Fibroblast of lung (primary cell): ENCODE results near the gene TAMALIN. TPM values are rescaled to one million over a fixed set of nuclear protein-coding genes. Genes with fewer than 3 reads are reported as not detected.

Experiments
- DNase-seq, 2 donors: peaks; one replicate each; pipeline versions ENCODE4 v3.0.0 to v3.0.0-alpha.2; 2010; ENCODE audit warnings: low read depth in 2 of 2
- H2AFZ ChIP-seq: 2 replicates; pipeline ENCODE4 v1.5.1; 2012; ENCODE audit warnings: low read length, control low read depth, inconsistent platforms
- H3K27ac ChIP-seq: 2 replicates; pipeline ENCODE4 v1.5.1; 2011; ENCODE audit warnings: low read length, control low read depth; ENCODE audit not compliant: insufficient read depth
- H3K27me3 ChIP-seq: 2 replicates; pipeline ENCODE4 v1.5.1; 2011; ENCODE audit warnings: mild to moderate bottlenecking, low read length; ENCODE audit not compliant: control insufficient read depth, insufficient read depth
- H3K36me3 ChIP-seq: 2 replicates; pipeline ENCODE4 v1.5.1; 2011; ENCODE audit warnings: low read length; ENCODE audit not compliant: control insufficient read depth, insufficient read depth
- H3K4me1 ChIP-seq: 2 replicates; pipeline ENCODE4 v1.5.1; 2011; ENCODE audit warnings: low read length; ENCODE audit not compliant: control insufficient read depth, insufficient read depth; ENCODE audit errors: extremely low read depth
- H3K4me2 ChIP-seq: 2 replicates; pipeline ENCODE4 v1.5.1; 2011; ENCODE audit warnings: low read length, control low read depth; ENCODE audit not compliant: insufficient read depth; ENCODE audit errors: extremely low read depth
- H3K4me3 ChIP-seq, 4 experiments: fragments of 200-600 bp in 1 of 4; sonication (generic) in 1 of 4; replicated peaks in 1 of 4; 2 replicates each; pipeline ENCODE4 v1.5.1; 2011 to 2016; ENCODE audit warnings: low read length in 4 of 4, low read depth in 3 of 4, mild to moderate bottlenecking in 3 of 4, control low read depth in 2 of 4, inconsistent platforms in 1 of 4, mixed read lengths in 1 of 4; ENCODE audit not compliant: insufficient read depth in 1 of 4; ENCODE audit errors: control extremely low read depth in 1 of 4
- H3K79me2 ChIP-seq: 2 replicates; pipeline ENCODE4 v1.5.1; 2012; ENCODE audit warnings: mild to moderate bottlenecking, low read length, inconsistent platforms; ENCODE audit not compliant: control insufficient read depth, insufficient read depth
- H3K9ac ChIP-seq: 2 replicates; pipeline ENCODE4 v1.5.1; 2011; ENCODE audit warnings: mild to moderate bottlenecking, low read length, control low read depth; ENCODE audit not compliant: insufficient read depth
- H3K9me3 ChIP-seq: 2 replicates; pipeline ENCODE4 v1.5.1; 2012; ENCODE audit warnings: low read depth, low read length; ENCODE audit not compliant: control insufficient read depth, insufficient read depth
- H4K20me1 ChIP-seq: 2 replicates; pipeline ENCODE4 v1.5.1; 2011; ENCODE audit warnings: low read length; ENCODE audit not compliant: control insufficient read depth, insufficient read depth; ENCODE audit errors: extremely low read depth
- EZH2 ChIP-seq: IDR thresholded peaks from 2 replicates; pipeline ENCODE4 v1.5.1; 2012; ENCODE audit warnings: low read length, control low read depth, mild to moderate bottlenecking; ENCODE audit errors: missing control alignments
- polyA plus RNA-seq, 2 donors: library from polyadenylated mRNA; depleted of rRNA in 1 of 2; stranded (reverse) in 1 of 2; unstranded in 1 of 2; fragments of >200 nt; gene quantifications; 2 replicates each; pipeline ENCODE4 v1.2.1, GENCODE V29; 2011 to 2012; ENCODE audit warnings: missing spikeins in 1 of 2
- total RNA-seq: library from RNA; depleted of rRNA; stranded (reverse); fragments of >200 nt; gene quantifications from 2 replicates; pipeline ENCODE4 v1.2.1, GENCODE V29; 2014
- TF ChIP-seq, protein P1 (sequence below), 2 donors: IDR thresholded peaks in 1 of 2; conservative IDR thresholded peaks in 1 of 2; 1 replicate in 1 of 2; 2 replicates in 1 of 2; pipeline ENCODE4 v1.5.1; 2011 to 2012; ENCODE audit warnings: low read length in 2 of 2, control low read depth in 1 of 2, inconsistent platforms in 1 of 2, low read depth in 1 of 2, mild to moderate bottlenecking in 1 of 2

Gene TAMALIN
- total and polyA plus RNA-seq, 2 donors (not counting 1 experiment from before 2014, with no cell fraction given) = 5.3 to 12.1 TPM

DNA sequence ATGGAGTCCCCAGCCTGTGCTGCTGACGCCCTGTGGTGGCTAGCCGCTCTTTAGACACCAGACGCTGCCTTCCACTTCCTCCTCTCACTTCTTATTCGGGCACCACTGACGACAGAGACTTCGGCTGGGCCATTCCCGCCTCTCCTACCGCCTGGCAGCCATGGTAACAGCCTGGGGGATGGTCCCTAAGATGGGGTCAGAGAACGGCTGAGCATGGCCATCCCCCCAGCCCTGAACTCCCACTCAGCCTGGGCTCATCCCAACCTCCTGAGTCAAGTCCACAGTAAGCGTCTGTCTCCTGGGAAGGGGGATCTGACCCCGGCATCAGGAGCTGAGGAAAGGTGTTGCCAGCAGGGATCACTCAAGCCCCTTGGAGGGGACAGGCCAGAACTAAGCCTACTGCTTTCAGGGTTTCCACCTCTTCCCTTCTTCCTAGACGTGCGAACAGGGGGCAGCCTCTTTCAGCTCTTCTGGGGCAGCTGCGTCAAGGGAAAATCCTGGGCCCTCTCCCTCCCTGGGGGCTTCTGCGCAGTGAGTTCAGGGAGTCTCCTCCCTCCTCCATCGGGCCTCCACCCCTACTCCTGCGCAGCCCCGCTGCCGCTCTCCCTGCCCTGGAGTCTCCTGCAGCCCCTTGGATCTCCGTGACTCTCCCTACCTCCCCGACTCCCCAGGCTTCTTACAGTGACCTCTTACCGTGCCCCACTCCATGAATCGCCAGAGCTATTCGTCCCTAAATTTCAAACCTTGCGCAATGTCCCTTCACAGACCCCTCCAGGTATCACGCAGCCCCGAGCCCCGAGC lies 643 bp upstream of the TAMALIN start:
- Histone ChIP-seq H3K27ac (no peak overlapping the region), H2AFZ (no peak overlapping the region), H3K4me1 (peaks cover 7% of the 10 kb centered on the region), H3K9ac (no peak overlapping the region), H3K36me3 (no peaks in the 10 kb centered on the region), H3K4me3 (peak overlapping the region in 2 of 4 experiments; percentile 28 to 80), H3K4me2 (no peak overlapping the region), H3K27me3 (peaks cover 16% of the 10 kb centered on the region), H3K9me3 (no peaks in the 10 kb centered on the region), H4K20me1 (no peaks in the 10 kb centered on the region), H3K79me2 (no peaks in the 10 kb centered on the region)
- no peak for DNase-seq
- peak; percentile 82 for TF ChIP-seq EZH2
- TF ChIP-seq, protein P1, sequence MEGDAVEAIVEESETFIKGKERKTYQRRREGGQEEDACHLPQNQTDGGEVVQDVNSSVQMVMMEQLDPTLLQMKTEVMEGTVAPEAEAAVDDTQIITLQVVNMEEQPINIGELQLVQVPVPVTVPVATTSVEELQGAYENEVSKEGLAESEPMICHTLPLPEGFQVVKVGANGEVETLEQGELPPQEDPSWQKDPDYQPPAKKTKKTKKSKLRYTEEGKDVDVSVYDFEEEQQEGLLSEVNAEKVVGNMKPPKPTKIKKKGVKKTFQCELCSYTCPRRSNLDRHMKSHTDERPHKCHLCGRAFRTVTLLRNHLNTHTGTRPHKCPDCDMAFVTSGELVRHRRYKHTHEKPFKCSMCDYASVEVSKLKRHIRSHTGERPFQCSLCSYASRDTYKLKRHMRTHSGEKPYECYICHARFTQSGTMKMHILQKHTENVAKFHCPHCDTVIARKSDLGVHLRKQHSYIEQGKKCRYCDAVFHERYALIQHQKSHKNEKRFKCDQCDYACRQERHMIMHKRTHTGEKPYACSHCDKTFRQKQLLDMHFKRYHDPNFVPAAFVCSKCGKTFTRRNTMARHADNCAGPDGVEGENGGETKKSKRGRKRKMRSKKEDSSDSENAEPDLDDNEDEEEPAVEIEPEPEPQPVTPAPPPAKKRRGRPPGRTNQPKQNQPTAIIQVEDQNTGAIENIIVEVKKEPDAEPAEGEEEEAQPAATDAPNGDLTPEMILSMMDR (conservative IDR thresholded peaks at IDR 0.05 in 1 of 2, IDR thresholded peaks at IDR 0.05 in 1 of 2; ENCODE audit: low read depth in 1 of 2, low read length in 2 of 2) = no peak

DNA sequence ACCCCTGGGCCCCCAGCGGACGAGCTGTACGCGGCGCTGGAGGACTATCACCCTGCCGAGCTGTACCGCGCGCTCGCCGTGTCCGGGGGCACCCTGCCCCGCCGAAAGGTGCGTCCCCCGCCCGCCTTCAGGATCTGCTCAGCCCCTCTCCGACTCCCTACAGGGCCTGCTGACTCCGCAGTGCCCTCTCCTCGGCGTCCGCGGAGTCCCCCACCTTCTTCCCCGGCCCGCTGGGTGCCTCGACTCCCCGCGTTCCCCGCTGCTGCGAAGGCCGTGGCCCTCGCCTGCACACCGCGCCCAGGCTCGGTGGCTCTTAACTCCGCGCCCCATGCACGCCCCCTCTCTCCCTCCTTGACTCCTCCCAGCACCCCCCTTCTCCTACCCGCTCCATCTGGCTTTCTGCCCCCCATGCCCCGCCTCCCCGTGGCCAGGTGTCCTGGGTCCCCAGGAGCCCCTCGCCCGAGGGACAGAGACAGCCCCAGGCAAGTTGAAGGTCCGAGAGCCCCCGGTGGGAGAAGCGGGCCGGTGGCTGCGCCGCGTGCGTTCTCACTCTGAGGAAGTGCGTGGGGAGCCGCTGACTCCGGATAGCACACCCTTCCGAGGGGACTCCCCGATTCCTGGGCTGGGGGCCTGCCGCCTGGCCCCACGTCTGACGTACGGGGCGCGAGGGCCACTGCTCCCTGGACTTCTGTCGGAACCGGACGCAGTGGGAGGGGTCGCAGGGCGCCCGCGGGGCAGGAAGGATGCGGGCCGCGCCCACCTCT lies 594 bp downstream of the TAMALIN start:
- Histone ChIP-seq H3K4me1 (peaks cover 7% of the 10 kb centered on the region), H3K27ac (no peak overlapping the region), H3K4me2 (peak overlapping the region; percentile 64), H4K20me1 (no peaks in the 10 kb centered on the region), H3K4me3 (peak overlapping the region; percentile 41 to 80 (median 56)), H3K79me2 (no peaks in the 10 kb centered on the region), H3K9ac (peak overlapping the region; percentile 53), H3K36me3 (no peaks in the 10 kb centered on the region), H3K9me3 (no peaks in the 10 kb centered on the region), H3K27me3 (peaks cover 16% of the 10 kb centered on the region), H2AFZ (no peak overlapping the region)
- DNase-seq = peak in 1 of 2 donors; percentile 30
- TF ChIP-seq EZH2 = peak; percentile 95
- TF ChIP-seq, protein P1 (conservative IDR thresholded peaks at IDR 0.05 in 1 of 2, IDR thresholded peaks at IDR 0.05 in 1 of 2; ENCODE audit: low read depth in 1 of 2, low read length in 2 of 2) = no peak

DNA sequence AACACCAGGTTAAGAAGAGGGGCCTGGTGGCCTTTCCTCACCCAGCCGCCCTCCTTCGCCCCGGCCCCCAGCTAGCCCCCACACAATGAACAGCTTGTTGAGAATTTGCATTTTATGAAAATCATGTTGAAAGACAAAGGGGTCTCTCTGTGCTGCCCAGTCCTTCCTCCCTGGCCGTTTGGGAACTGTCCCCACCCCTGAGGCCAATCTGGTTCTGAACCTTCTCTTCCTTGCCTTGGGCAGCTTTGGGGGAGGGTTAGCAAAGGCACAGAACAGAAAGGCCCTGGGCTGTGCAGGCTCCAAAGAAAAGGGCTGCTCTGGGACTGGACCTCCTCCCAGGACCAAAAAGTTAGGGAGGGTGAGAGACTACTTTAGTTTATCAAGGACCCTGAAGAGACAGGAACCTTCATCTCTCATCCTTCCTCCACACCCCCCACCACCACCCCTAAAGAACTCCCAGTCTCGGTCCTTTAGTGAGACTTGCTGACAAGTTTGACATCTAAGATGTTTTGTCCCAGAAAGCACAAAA lies 1.3 kb downstream of the TAMALIN start:
- no peaks in the 10 kb centered on the region for H3K36me3 ChIP-seq
- peak overlapping the region in 3 of 4 experiments; percentile 41 to 80 (median 62) for H3K4me3 ChIP-seq
- H4K20me1 ChIP-seq = no peaks in the 10 kb centered on the region
- H3K4me2 ChIP-seq = peak overlapping the region; percentile 64
- H3K27me3 ChIP-seq = peaks cover 16% of the 10 kb centered on the region
- no peak for DNase-seq
- no peaks in the 10 kb centered on the region for H3K9me3 ChIP-seq
- no peak overlapping the region for H2AFZ ChIP-seq
- H3K9ac ChIP-seq = no peak overlapping the region
- no peak for TF ChIP-seq EZH2
- TF ChIP-seq, protein P1 (conservative IDR thresholded peaks at IDR 0.05 in 1 of 2, IDR thresholded peaks at IDR 0.05 in 1 of 2; ENCODE audit: low read depth in 1 of 2, low read length in 2 of 2) = no peak
- no peak overlapping the region for H3K27ac ChIP-seq
- H3K4me1 ChIP-seq = peaks cover 7% of the 10 kb centered on the region
- no peaks in the 10 kb centered on the region for H3K79me2 ChIP-seq
